Left lung (tissue), 10 donors: Measurements from ENCODE around the gene MYOM1. TPM values are rescaled to one million over a fixed set of nuclear protein-coding genes. Genes with fewer than 3 reads are reported as not detected.
"Not testable (repeated sequence)": the region's sequence is repeated elsewhere in the genome, so short reads cannot be mapped to it uniquely, and the experiment has no call there.

Experiments
- ATAC-seq: fragments of 200-7000 bp; cut with Tn5 transposase; one replicate; pipeline ENCODE4 v1.9.1; 2020; ENCODE audit warnings: moderate library complexity
- DNase-seq, 4 donors: peaks; one replicate each; pipeline ENCODE4 v3.0.0-alpha.2; 2013 to 2020
- H3K27ac ChIP-seq, 2 donors: fragments of 200-600 bp; sonication (generic) in 1 of 2; one replicate each; pipeline versions ENCODE4 v1.5.0 to v1.8.0; 2020 to 2021
- H3K27me3 ChIP-seq, 2 donors: fragments of 200-600 bp; sonication (generic) in 1 of 2; one replicate each; pipeline versions ENCODE4 v1.5.0 to v1.8.0; 2020 to 2021
- H3K36me3 ChIP-seq, 2 donors: fragments of 200-600 bp; sonication (generic) in 1 of 2; one replicate each; pipeline versions ENCODE4 v1.5.0 to v1.8.0; 2020 to 2021
- H3K4me1 ChIP-seq, 2 donors: fragments of 200-600 bp; one replicate each; pipeline ENCODE4 v1.8.0; 2021
- H3K4me3 ChIP-seq, 2 donors: fragments of 200-600 bp; sonication (generic) in 1 of 2; one replicate each; pipeline versions ENCODE4 v1.5.0 to v1.8.0; 2020 to 2021; ENCODE audit warnings: mild to moderate bottlenecking in 1 of 2
- H3K9me3 ChIP-seq, 2 donors: fragments of 200-600 bp; sonication (generic) in 1 of 2; one replicate each; pipeline versions ENCODE4 v1.5.0 to v1.8.0; 2020 to 2021
- intact Hi-C, 2 donors: fragments of 100-400 bp; cut with DNase I; formaldehyde crosslinking; loops; one replicate each; pipeline versions ENCODE4 v1.11.2 to v1.14.2; 2022
- polyA plus RNA-seq, 6 donors: library from polyadenylated mRNA; unstranded; fragments of 120-200 nt; gene quantifications; one replicate each; pipeline ENCODE4 v1.2.1, GENCODE V29; 2013; ENCODE audit not compliant: insufficient read length in 6 of 6
- total RNA-seq, 2 donors: library from RNA; stranded (reverse); fragmentation: NEBNext Ultra II Directional; extraction: Animal tissue kit (Norgen Biotek cat#: 25700); gene quantifications; one replicate each; pipeline ENCODE4 v1.2.1, GENCODE V29; 2021
- TF ChIP-seq, protein P1 (sequence below), 2 donors: fragments of 200-600 bp; sonication (generic) in 1 of 2; IDR thresholded peaks; one replicate each; pipeline versions ENCODE4 v1.5.0 to v1.8.0; 2021; ENCODE audit warnings: antibody characterized with exemption in 2 of 2
- donor health status: DM: no; HTN: yes; CAD: no.
- donor health status: DM: no; HTN: no; CAD: no.

The MYOM1 gene
- total and polyA plus RNA-seq, 8 donors: 1.5 to 4.5 (median 2.4) TPM

DNA sequence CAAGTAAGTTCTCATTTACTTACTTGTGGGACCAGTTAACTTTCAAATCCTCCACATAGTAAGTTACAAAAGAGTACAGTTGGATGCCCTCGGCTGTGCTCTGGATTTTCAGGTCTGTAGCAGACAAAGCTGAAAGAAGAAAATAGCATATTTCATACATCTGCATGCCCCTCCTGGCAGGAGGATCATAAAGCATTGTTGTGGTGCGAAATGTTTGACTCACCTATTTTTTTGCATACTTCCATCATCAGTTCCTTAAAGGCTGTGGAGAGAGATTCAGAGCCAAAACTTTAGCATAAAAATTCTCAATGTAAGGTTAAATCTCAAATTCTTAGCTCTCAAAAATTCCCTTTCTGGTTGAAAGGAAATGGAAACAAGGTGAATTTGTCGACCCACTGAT is 136.0 kb downstream of the MYOM1 start:
- Histone ChIP-seq H3K9me3 (no peaks in the 10 kb centered on the region), H3K36me3 (no peaks in the 10 kb centered on the region), H3K4me1 (no peaks in the 10 kb centered on the region), H3K27ac (no peak overlapping the region), H3K4me3 (no peak overlapping the region), H3K27me3 (no peaks in the 10 kb centered on the region)
- DNase-seq: no peak
- TF ChIP-seq, protein P1, sequence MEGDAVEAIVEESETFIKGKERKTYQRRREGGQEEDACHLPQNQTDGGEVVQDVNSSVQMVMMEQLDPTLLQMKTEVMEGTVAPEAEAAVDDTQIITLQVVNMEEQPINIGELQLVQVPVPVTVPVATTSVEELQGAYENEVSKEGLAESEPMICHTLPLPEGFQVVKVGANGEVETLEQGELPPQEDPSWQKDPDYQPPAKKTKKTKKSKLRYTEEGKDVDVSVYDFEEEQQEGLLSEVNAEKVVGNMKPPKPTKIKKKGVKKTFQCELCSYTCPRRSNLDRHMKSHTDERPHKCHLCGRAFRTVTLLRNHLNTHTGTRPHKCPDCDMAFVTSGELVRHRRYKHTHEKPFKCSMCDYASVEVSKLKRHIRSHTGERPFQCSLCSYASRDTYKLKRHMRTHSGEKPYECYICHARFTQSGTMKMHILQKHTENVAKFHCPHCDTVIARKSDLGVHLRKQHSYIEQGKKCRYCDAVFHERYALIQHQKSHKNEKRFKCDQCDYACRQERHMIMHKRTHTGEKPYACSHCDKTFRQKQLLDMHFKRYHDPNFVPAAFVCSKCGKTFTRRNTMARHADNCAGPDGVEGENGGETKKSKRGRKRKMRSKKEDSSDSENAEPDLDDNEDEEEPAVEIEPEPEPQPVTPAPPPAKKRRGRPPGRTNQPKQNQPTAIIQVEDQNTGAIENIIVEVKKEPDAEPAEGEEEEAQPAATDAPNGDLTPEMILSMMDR (IDR thresholded peaks at IDR 0.05): no peak
- intact Hi-C loops: no loop called here
- no peak for ATAC-seq

DNA sequence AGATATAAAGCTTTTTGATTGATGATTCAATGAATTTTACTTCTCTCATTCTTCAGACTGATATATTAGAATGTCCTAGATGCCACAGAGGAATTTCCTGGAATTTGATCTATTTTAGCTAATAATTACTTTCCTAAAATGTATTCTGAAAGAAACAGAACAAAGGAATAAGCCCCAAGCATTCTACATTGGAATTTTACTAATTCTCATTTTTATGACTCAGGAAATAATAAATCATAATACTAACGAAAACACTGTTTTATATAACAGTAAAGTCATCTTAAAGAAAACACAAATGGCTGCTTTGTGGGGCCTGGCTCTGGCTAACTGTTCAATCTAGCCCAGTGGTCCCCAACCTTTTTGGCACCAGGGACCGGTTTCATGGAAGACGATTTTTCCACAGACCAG is 138.2 kb downstream of the MYOM1 start:
- DNase-seq (no peak), ATAC-seq (no peak)
- H3K27me3 ChIP-seq: no peaks in the 10 kb centered on the region
- no peaks in the 10 kb centered on the region for H3K4me1 ChIP-seq
- no peaks in the 10 kb centered on the region for H3K9me3 ChIP-seq
- no peak overlapping the region for H3K27ac ChIP-seq
- no peak overlapping the region for H3K4me3 ChIP-seq
- TF ChIP-seq, protein P1 (IDR thresholded peaks at IDR 0.05): no peak
- intact Hi-C loops: no loop called here
- H3K36me3 ChIP-seq: no peaks in the 10 kb centered on the region

DNA sequence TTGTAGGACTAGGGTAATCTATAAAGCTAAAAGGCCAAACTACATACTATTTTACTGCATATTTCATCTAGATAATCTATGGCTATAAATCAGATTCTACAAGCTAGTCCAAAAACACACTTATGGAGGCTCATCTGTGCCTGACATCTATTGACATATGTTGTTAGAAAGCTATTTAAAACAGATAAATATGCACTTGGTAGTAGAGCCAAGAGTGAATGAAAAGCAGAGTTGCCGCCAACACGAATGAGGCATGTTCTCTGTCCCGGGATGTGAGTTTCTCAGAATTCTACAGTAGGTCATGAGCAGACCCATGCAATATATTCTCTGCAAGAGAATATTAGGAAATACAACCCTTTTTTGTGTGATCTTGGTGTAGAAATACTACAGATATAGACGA is 140.1 kb downstream of the MYOM1 start:
- intact Hi-C loops: no loop called here
- DNase-seq (no peak), ATAC-seq (no peak)
- no peaks in the 10 kb centered on the region for H3K27me3 ChIP-seq
- H3K9me3 ChIP-seq: no peaks in the 10 kb centered on the region
- no peaks in the 10 kb centered on the region for H3K4me1 ChIP-seq
- no peak overlapping the region for H3K4me3 ChIP-seq
- H3K36me3 ChIP-seq: no peaks in the 10 kb centered on the region
- TF ChIP-seq, protein P1 (IDR thresholded peaks at IDR 0.05): no peak
- H3K27ac ChIP-seq: no peak overlapping the region

DNA sequence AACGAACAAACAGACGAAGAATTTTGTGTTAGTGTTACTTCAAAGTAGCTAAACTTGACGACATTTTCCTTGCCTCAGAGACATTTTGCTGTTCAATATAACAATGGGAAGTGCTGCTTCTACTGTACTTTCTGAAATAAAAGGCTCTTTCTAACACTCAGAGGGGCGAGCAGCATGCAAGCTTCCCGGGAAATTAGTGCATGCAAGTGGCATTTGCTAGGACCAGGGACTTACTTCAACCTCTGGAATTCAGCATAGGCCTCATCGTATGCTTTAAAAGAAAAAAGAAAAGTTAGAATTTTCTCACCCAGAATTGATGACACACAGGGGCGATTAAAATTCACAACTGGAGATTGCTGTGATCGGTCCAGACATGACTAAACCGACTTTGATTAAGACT is 144.3 kb downstream of the MYOM1 start:
- Histone ChIP-seq H3K36me3 (no peaks in the 10 kb centered on the region), H3K27me3 (no peaks in the 10 kb centered on the region), H3K9me3 (no peaks in the 10 kb centered on the region), H3K4me3 (no peak overlapping the region), H3K4me1 (peaks cover 0 to 7% of the 10 kb centered on the region in 2 donors), H3K27ac (no peak overlapping the region)
- intact Hi-C loops: no loop called here
- TF ChIP-seq, protein P1 (IDR thresholded peaks at IDR 0.05): no peak
- DNase-seq: no peak
- no peak for ATAC-seq

DNA sequence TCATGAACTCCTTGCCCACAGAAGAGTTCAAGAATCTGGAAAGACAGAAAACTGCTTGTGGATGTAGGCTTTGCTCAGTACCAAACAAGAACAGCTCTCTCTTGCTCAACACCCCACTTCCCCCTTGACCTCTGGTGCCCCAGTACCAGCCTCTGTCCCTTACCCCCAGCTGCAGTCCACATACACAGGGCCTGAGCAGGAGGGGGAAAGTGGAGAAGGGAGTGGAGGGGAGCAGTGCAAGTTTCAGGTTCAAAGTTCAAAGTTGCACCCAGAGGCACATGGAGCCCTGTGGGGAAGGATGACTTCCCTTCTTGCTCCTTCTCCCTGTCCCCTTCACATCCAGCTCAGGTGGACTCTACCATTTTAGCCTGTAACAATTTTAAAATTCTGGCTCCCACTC is 145.7 kb downstream of the MYOM1 start:
- H3K27ac ChIP-seq: no peak overlapping the region
- DNase-seq (no peak), ATAC-seq (peak; percentile 61)
- H3K4me3 ChIP-seq: no peak overlapping the region
- TF ChIP-seq, protein P1 (IDR thresholded peaks at IDR 0.05): no peak
- intact Hi-C loops: no loop called here
- H3K9me3 ChIP-seq: no peaks in the 10 kb centered on the region
- H3K27me3 ChIP-seq: no peaks in the 10 kb centered on the region
- peaks cover 0 to 7% of the 10 kb centered on the region in 2 donors for H3K4me1 ChIP-seq
- no peaks in the 10 kb centered on the region for H3K36me3 ChIP-seq

DNA sequence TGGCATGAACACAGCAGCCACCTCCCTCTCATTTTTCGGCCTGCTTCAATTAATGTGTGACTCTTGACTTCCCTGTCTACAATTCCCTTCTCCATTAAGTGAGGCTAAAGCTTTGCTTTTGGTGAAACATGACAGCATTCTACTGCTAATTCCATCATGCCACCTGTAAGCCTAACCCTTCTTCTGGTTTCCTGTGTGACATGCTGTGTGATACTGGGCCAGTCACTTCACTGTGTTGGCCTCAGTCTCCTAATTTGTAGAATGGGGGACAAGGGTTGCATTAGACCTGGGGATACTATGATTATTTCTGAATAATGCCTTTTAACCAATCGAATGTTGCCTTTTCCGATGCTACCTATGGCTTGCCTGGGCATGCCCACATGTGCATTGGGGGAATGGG is 146.4 kb downstream of the MYOM1 start:
- H3K9me3 ChIP-seq, H3K27me3 ChIP-seq, H3K36me3 ChIP-seq, DNase-seq, intact Hi-C loops, H3K4me3 ChIP-seq, H3K27ac ChIP-seq, ATAC-seq, H3K4me1 ChIP-seq: not testable (repeated sequence)
